SW480 (cell line): ENCODE results near the gene ADORA2B.
"Not testable (repeated sequence)": the region's sequence is repeated elsewhere in the genome, so short reads cannot be mapped to it uniquely, and the experiment has no call there.

Experiments used
- DNase-seq: peaks from one replicate; pipeline ENCODE4 v3.0.0-alpha.2; 2016; ENCODE audit warnings: low spot score

The ADORA2B gene

GRCh38 chr17:15955793-15956541 is 11.0 kb downstream of the ADORA2B start:
- no peak for DNase-seq

GRCh38 chr17:15957206-15957605 is 12.3 kb downstream of the ADORA2B start:
- no peak for DNase-seq

- DNase-seq, result peak; percentile 77
These were observed 12.8 kb downstream of the ADORA2B start for GRCh38 chr17:15957608-15958307.

GRCh38 chr17:15958484-15958854 is 13.5 kb downstream of the ADORA2B start:
- DNase-seq, result no peak

- peak; percentile 93 for DNase-seq
These were observed 18.8 kb downstream of the ADORA2B start for GRCh38 chr17:15963670-15964110.

GRCh38 chr17:15965528-15965927 is 20.6 kb downstream of the ADORA2B start:
- DNase-seq, result peak; percentile 48

GRCh38 chr17:15966183-15966878 is 21.4 kb downstream of the ADORA2B start:
- peak; percentile 78 for DNase-seq

- DNase-seq, result peak; percentile 88
These were observed 21.9 kb downstream of the ADORA2B start for GRCh38 chr17:15966879-15967248.

- DNase-seq, result no peak
These were observed 22.9 kb downstream of the ADORA2B start for GRCh38 chr17:15967706-15968399.

- no peak for DNase-seq
These were observed 24.5 kb downstream of the ADORA2B start for GRCh38 chr17:15969463-15969862.

GRCh38 chr17:15970500-15970899 is 25.6 kb downstream of the ADORA2B start:
- DNase-seq, result no peak

GRCh38 chr17:15971098-15971678 is 26.3 kb downstream of the ADORA2B start:
- no peak for DNase-seq

GRCh38 chr17:15971882-15972281 is 27.0 kb downstream of the ADORA2B start:
- no peak for DNase-seq

- DNase-seq, result no peak
These were observed 27.6 kb downstream of the ADORA2B start for GRCh38 chr17:15972497-15972951.

GRCh38 chr17:15973016-15973415 is 28.1 kb downstream of the ADORA2B start:
- DNase-seq, result no peak

GRCh38 chr17:15973834-15974233 is 28.9 kb downstream of the ADORA2B start:
- DNase-seq, result no peak

GRCh38 chr17:15977894-15978293 is 33.0 kb downstream of the ADORA2B start:
- DNase-seq, result no peak

GRCh38 chr17:15978606-15979005 is 33.7 kb downstream of the ADORA2B start:
- DNase-seq, result no peak

GRCh38 chr17:15979013-15979412 is 34.1 kb downstream of the ADORA2B start:
- not testable (repeated sequence) for DNase-seq

GRCh38 chr17:15981208-15981607 is 36.3 kb downstream of the ADORA2B start:
- peak; percentile 34 for DNase-seq

GRCh38 chr17:15981646-15982580 is 37.0 kb downstream of the ADORA2B start:
- DNase-seq, result no peak
